Measurements from ENCODE around the gene PMM2.

Gene PMM2

DNA sequence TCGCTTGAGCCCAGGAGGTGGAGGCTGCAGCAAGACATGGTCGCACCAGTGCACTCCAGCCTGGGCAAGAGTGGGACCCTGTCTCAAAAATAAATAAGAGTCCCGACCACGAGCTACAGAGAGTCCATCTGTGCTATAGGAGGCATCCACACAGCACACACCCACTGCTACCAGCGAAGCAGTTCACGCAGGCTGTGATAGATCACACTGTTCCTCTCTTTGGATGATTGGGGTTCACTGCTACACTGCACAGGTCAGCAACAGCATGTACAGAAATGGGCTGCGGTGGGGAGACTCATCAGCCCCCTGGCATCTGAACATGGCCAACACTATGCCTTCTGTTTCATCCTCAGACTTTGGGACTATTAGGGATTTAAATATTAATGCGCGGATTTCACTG lies 33.8 kb downstream of the PMM2 start:
- TF ChIP-seq ZNF324 (tag by site-specific recombination; IDR thresholded peaks at IDR 0.05) (no peak), ZNF510 (tag by site-specific recombination; IDR thresholded peaks at IDR 0.05; ENCODE audit: insufficient replicate concordance) (no peak), GLIS2 (tag by site-specific recombination; IDR thresholded peaks at IDR 0.05) (no peak), ZNF394 (tag by site-specific recombination; IDR thresholded peaks at IDR 0.05; ENCODE audit: borderline replicate concordance) (no peak), ZNF302 (tag by site-specific recombination; IDR thresholded peaks at IDR 0.05; ENCODE audit: low read depth) (no peak), ZNF837 (tag by site-specific recombination; IDR thresholded peaks at IDR 0.05) (no peak)
- TF ChIP-seq, protein P1, sequence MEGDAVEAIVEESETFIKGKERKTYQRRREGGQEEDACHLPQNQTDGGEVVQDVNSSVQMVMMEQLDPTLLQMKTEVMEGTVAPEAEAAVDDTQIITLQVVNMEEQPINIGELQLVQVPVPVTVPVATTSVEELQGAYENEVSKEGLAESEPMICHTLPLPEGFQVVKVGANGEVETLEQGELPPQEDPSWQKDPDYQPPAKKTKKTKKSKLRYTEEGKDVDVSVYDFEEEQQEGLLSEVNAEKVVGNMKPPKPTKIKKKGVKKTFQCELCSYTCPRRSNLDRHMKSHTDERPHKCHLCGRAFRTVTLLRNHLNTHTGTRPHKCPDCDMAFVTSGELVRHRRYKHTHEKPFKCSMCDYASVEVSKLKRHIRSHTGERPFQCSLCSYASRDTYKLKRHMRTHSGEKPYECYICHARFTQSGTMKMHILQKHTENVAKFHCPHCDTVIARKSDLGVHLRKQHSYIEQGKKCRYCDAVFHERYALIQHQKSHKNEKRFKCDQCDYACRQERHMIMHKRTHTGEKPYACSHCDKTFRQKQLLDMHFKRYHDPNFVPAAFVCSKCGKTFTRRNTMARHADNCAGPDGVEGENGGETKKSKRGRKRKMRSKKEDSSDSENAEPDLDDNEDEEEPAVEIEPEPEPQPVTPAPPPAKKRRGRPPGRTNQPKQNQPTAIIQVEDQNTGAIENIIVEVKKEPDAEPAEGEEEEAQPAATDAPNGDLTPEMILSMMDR (tag by site-specific recombination; IDR thresholded peaks at IDR 0.05): no peak
- no peak overlapping the region for H3K4me3 ChIP-seq (ENCODE audit: low read depth, low read length)
- H3K27ac ChIP-seq (ENCODE audit: extremely low read depth, low read depth, low read length): no peak overlapping the region
- CTCF ChIA-PET: no interaction called here
- no peaks in the 10 kb centered on the region for H3K4me1 ChIP-seq (ENCODE audit: control insufficient read depth, insufficient read depth, low read length)
- H3K36me3 ChIP-seq (ENCODE audit: control insufficient read depth in 2 of 2, insufficient read depth in 1 of 2, low read length in 2 of 2): peaks cover 0 to 39% of the 10 kb centered on the region in 2 experiments; a peak in 2 of 3 replicates
- no peaks in the 10 kb centered on the region for H3K9me3 ChIP-seq (ENCODE audit: control insufficient read depth, insufficient read depth, low read depth, low read length)
- POLR2A ChIA-PET: no interaction called here

DNA sequence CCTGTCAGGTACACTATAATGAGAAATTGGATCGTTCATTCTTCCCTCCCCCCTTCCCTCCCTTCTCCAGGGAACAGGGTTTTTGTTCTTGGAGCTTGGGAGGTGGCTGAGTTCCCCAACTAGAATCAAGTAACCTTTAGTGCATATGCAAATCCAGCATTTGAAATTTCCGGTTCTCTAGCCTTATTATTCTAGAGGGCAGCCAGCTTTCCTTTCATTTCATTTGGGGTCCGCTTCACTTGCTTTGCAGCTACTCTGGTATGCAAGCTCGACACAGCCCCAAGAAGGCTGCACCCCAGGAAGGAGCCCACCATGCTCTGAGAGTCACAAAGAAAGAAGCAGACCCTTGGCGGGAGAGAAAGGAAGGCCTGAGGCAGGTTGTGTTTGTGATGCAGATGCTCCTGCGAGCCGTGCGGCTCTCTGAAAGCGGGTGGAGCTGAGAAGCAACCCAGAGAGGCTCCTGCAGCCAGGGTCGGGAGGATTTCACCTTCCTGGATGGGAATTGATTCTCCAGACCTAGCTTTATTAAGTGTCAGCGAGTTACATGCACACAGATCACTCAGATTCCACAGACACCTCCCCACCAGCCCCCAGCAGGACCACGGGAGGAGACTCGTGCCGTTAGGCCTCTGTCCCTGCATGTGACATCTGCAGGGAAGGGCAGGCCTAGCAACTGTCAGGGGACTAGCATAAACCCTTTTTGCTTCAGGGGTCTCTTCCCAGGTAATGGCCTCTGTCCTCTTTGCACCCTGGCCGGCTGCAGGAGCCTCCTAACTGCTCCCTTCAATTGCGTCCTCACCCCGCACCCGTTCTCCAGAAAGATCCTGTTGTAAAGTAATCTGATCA lies 34.5 kb downstream of the PMM2 start:
- H3K27ac ChIP-seq (ENCODE audit: extremely low read depth, low read depth, low read length): no peak overlapping the region

DNA sequence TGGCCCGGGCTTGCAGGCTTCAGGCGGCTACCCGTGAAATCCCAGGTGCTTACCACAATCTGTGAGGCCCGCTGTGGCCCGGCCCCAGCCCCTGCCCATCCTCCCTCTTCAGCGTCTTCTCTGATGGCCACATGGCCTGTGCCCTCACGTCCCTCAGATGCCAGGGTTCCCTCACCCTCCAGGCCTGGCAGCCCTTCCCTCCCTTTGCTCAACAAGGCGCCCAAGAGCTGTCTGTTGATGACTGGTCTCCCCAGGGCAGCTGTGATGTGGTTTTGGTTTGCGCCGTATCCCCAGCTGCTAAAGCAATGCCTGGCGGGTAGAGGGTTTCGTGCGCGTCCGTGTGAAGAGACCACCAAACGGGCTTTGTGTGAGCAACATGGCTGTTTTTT lies 35.1 kb downstream of the PMM2 start:
- Histone ChIP-seq H3K9me3 (ENCODE audit: control insufficient read depth, insufficient read depth, low read depth, low read length) (no peaks in the 10 kb centered on the region), H3K36me3 (ENCODE audit: control insufficient read depth in 2 of 2, insufficient read depth in 1 of 2, low read length in 2 of 2) (peaks cover 0 to 39% of the 10 kb centered on the region in 2 experiments; a peak in 2 of 3 replicates), H3K27ac (ENCODE audit: extremely low read depth, low read depth, low read length) (no peak overlapping the region), H3K4me3 (ENCODE audit: low read depth, low read length) (no peak overlapping the region), H3K4me1 (ENCODE audit: control insufficient read depth, insufficient read depth, low read length) (no peaks in the 10 kb centered on the region)
- POLR2A ChIA-PET: no interaction called here
- CTCF ChIA-PET: no interaction called here
- TF ChIP-seq ZNF555 (tag by site-specific recombination; conservative IDR thresholded peaks at IDR 0.05) (no peak), SALL2 (tag by site-specific recombination; IDR thresholded peaks at IDR 0.05; ENCODE audit: borderline replicate concordance) (no peak), ZSCAN30 (tag by site-specific recombination; IDR thresholded peaks at IDR 0.05) (no peak), ZNF426 (tag by site-specific recombination; IDR thresholded peaks at IDR 0.05) (no peak), PRDM10 (tag by site-specific recombination; IDR thresholded peaks at IDR 0.05) (no peak), ZNF37A (tag by site-specific recombination; IDR thresholded peaks at IDR 0.05) (no peak), ZFP41 (tag by site-specific recombination; IDR thresholded peaks at IDR 0.05; ENCODE audit: borderline replicate concordance) (no peak), ZNF202 (tag by site-specific recombination; IDR thresholded peaks at IDR 0.05; ENCODE audit: borderline replicate concordance) (no peak), ZNF513 (tag by site-specific recombination; IDR thresholded peaks at IDR 0.05) (no peak), ZNF311 (tag by site-specific recombination; IDR thresholded peaks at IDR 0.05; ENCODE audit: borderline replicate concordance) (no peak), ZNF596 (tag by site-specific recombination; IDR thresholded peaks at IDR 0.05) (no peak), MYNN (tag by site-specific recombination; IDR thresholded peaks at IDR 0.05; ENCODE audit: borderline replicate concordance) (no peak), SP7 (tag by site-specific recombination; IDR thresholded peaks at IDR 0.05) (no peak)

More for the DNA sequence above, 34.5 kb downstream of the PMM2 start:
- H3K4me1 ChIP-seq (ENCODE audit: control insufficient read depth, insufficient read depth, low read length): no peaks in the 10 kb centered on the region
- no peak overlapping the region for H3K4me3 ChIP-seq (ENCODE audit: low read depth, low read length)
- ChIA-PET CTCF (no interaction called here), POLR2A (no interaction called here)
- TF ChIP-seq GLIS2 (tag by site-specific recombination; IDR thresholded peaks at IDR 0.05): no peak
- TF ChIP-seq ZNF266 (tag by site-specific recombination; IDR thresholded peaks at IDR 0.05; ENCODE audit: low read depth): no peak
- no peak for TF ChIP-seq ZNF621 (tag by site-specific recombination; IDR thresholded peaks at IDR 0.05)
- H3K9me3 ChIP-seq (ENCODE audit: control insufficient read depth, insufficient read depth, low read depth, low read length): no peaks in the 10 kb centered on the region
- peaks cover 0 to 39% of the 10 kb centered on the region in 2 experiments; a peak in 2 of 3 replicates for H3K36me3 ChIP-seq (ENCODE audit: control insufficient read depth in 2 of 2, insufficient read depth in 1 of 2, low read length in 2 of 2)
